Esophagus squamous epithelium (tissue), 4 donors: Measurements from ENCODE around the gene CX3CL1.

Experiments
- POLR2A ChIP-seq, 4 donors: fragments of 450-650 bp; IDR thresholded peaks; one replicate each; pipeline ENCODE4 v1.6.1; 2017; ENCODE audit warnings: antibody characterized with exemption in 4 of 4, mild to moderate bottlenecking in 4 of 4, moderate library complexity in 3 of 4
- TF ChIP-seq, protein P1 (sequence below), 6 experiments: fragments of 450-650 bp in 4 of 6; fragments of 200-600 bp in 2 of 6; sonication (generic) in 2 of 6; IDR thresholded peaks; one replicate each; pipeline ENCODE4 v1.5.1; 2016 to 2019; ENCODE audit warnings: antibody characterized with exemption in 6 of 6, mild to moderate bottlenecking in 4 of 6, moderate library complexity in 4 of 6

DNA sequence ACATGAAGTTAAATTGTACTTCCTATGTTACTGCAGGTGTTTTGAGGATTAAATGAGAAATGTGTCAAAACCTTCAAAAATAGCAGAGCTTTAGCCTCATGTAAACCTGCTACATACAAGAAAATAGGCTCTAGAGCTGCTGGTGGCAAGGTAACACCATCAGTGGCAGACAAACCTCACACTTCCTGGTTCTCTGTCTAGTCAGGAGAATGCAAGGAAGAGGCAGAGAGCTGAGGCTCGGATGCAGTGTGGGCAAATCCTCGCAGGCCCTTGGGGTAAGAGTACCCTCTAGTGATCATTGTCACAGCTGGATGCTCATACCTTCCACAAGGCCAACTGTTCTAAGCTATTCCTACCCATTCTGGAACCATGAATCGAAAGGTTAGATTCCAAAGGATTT is 60.7 kb downstream of the CX3CL1 start:
- TF ChIP-seq, protein P1, sequence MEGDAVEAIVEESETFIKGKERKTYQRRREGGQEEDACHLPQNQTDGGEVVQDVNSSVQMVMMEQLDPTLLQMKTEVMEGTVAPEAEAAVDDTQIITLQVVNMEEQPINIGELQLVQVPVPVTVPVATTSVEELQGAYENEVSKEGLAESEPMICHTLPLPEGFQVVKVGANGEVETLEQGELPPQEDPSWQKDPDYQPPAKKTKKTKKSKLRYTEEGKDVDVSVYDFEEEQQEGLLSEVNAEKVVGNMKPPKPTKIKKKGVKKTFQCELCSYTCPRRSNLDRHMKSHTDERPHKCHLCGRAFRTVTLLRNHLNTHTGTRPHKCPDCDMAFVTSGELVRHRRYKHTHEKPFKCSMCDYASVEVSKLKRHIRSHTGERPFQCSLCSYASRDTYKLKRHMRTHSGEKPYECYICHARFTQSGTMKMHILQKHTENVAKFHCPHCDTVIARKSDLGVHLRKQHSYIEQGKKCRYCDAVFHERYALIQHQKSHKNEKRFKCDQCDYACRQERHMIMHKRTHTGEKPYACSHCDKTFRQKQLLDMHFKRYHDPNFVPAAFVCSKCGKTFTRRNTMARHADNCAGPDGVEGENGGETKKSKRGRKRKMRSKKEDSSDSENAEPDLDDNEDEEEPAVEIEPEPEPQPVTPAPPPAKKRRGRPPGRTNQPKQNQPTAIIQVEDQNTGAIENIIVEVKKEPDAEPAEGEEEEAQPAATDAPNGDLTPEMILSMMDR (IDR thresholded peaks at IDR 0.05), result no peak
- TF ChIP-seq POLR2A (IDR thresholded peaks at IDR 0.05), result no peak
